ENCODE measurements around the gene PRR33.
"Not testable (repeated sequence)": the region's sequence is repeated elsewhere in the genome, so short reads cannot be mapped to it uniquely, and the experiment has no call there.

The PRR33 gene

DNA sequence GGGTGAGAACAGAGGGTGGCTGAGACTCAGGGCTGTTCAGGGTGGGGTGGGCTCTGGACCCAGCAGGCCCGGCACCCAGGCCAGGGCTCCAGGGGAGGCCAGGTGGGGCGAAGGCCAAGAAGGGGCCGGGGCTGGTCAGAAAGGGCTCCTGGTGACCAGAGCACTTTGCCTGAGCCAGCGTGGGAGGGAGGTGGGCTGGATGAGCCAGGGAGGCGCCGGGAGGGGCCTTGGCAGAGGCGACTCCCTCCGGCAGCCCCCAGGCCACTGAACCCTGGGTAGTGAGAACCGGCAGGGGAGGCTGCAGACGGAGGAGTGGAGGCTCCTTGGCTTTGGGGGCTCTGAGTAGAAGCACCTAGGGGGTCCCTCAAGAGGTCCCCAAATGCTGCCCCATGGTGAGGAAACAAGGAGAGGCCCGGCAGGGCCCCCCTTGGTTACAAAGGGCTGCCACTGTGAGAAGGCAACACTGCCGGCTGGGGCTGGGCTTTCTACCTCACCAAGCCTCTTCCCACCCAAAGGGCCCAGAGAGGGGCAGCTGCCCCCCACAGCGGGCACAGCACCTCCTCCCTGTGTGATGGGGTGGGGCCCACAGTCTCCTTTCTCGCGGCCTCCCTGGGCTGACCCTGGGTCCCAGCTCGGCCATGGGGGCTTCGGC, 17.1 kb downstream of the PRR33 start:
- DNase-seq: not testable (repeated sequence)

DNA sequence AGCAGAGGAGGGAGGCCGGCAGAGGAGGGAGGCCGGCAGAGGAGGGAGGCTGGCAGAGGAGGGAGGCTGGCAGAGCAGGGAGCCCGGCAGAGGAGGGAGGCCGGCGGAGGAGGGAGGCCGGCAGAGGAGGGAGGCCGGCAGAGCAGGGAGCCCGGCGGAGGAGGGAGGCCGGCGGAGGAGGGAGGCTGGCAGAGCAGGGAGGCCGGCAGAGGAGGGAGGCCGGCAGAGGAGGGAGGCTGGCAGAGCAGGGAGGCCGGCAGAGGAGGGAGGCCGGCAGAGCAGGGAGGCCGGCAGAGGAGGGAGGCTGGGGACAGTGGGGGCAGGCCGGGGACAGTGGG, 17.9 kb downstream of the PRR33 start:
- not testable (repeated sequence) for DNase-seq

DNA sequence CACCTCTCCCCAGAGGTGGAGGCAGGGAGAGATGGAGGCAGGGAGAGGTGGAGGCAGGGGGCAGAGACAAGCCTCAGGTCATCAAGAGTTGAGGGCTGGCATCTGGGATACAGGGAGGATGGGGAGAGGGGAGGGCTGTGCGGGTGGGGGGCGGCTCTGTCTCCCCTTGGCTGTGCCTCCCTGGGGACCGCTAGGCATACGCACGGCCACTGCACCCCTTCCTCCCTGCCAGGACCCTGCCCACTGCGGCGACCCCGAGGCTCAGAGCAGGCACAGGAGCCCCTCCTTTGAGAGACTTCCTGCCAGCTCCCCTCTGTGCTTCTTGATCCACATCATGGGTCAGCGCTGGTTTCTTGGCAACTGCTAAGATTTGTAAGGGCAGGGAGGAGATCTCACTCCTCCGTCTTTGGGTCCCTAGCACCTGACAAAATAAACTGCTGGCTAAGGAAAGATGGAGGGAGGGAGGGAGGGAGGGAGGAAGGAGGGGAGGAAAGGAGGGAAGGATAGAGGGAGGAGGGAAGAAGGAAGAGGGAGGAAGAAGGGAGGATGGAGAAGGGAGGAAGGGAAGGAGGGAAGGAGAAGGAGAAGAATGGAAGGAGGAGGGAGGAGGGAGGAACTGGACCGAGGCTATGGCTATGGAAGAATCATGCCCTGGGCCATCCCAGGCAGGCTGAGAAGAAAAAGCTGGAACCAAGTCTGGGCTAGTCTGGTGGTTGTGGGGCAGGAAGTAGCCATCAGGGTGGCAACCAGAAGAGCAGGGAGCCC, 18.5 kb downstream of the PRR33 start:
- DNase-seq: no peak

DNA sequence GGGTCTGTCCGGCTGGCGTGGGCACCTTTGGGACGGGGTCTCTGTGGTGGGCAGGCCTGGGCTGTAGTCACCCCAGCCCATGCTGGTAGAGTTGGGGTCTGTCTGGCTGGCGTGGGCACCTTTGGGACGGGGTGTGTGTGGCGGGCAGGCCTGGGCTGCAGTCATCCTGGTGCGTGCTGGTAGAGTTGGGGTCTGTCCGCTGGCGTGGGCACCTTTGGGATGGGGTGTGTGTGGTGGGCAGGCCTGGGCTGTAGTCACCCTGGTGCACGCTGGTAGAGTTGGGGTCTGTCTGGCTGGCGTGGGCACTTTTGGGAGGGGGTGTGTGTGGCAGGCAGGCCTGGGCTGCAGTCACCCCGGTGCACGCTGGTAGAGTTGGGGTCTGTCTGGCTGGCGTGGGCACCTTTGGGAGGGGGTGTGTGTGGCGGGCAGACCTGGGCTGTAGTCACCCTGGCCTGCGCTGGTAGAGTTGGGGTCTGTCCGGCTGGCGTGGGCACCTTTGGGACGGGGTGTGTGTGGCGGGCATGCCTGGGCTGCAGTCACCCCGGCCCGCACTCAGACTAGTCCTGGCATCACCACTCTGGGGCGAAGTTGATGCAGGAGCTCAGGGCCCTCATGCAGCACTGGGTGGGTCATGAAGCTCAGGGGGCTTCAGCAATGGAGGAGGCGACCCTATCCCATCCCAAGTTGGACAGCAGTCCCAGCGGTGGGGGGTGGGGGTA, 19.3 kb downstream of the PRR33 start:
- no peak for DNase-seq

DNA sequence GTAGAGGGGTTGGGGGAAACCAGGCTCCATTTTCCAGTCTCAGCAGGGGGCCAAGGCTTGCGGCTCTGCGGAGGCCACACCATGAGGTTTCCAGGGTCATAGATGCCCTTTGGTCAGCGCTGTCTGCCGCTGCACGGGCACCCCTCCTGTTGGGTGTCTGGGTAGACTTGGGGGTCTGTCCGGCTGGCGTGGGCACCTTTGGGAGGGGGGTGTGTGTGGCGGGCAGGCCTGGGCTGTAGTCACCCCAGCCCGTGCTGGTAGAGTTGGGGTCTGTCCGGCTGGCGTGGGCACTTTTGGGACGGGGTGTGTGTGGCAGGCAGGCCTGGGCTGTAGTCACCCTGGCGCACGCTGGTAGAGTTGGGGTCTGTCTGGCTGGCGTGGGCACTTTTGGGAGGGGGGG, 20.2 kb downstream of the PRR33 start:
- no peak for DNase-seq

DNA sequence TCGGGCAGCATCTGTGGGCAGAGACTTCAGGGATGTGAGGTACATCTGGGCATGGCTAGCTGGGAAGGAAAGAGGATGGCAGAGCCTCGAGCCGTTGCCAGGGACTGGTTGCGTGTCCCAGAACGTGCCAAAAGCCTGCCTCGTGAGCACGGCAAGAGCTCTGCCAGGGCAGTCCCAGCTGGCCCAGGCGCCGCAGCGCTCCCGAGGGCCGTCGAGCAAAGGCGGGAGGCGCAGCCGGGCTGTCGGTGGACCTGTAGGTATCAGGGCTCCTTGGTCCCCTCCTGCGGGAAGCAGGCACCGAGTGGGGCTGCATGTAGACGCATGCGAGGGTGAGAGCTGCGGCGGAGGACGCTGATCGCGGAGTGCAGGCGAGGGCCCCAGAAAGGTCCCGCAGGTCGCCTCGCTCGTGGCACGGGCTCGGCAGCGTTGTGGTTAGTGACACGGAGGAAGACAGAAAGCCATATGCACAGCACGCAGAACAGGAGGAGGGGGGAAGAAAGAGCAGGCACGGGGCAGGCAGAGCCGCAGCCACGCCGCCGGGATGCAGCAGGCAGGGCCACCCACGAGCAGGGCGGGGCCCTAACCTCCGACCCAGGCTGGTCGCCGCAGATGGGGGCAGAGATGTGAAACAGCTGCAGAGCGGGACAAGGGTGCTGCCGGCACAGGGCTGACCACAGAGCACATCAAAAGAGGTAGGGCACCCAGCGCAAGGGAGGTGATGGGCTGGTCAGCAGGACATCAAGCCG, 20.8 kb downstream of the PRR33 start:
- DNase-seq: peak; percentile 39

DNA sequence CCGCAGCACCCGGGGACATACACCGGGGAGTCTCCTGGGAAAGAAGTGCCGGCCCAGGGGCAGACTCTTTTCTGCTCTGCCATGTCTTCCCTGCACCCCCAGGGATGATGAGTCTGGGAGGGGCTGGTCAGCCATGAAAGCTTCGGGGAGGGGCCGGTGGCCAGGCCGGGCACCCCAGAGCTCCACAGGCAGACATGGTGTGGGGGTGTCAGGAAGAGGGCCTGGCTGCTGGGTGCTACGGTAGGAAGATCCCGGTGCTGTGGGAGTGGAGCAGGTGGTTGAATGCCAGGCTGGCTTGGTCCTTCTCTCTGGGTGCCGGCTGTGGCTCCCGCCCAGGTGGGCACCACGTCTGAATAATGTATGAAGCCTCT, 21.4 kb downstream of the PRR33 start:
- DNase-seq: no peak

DNA sequence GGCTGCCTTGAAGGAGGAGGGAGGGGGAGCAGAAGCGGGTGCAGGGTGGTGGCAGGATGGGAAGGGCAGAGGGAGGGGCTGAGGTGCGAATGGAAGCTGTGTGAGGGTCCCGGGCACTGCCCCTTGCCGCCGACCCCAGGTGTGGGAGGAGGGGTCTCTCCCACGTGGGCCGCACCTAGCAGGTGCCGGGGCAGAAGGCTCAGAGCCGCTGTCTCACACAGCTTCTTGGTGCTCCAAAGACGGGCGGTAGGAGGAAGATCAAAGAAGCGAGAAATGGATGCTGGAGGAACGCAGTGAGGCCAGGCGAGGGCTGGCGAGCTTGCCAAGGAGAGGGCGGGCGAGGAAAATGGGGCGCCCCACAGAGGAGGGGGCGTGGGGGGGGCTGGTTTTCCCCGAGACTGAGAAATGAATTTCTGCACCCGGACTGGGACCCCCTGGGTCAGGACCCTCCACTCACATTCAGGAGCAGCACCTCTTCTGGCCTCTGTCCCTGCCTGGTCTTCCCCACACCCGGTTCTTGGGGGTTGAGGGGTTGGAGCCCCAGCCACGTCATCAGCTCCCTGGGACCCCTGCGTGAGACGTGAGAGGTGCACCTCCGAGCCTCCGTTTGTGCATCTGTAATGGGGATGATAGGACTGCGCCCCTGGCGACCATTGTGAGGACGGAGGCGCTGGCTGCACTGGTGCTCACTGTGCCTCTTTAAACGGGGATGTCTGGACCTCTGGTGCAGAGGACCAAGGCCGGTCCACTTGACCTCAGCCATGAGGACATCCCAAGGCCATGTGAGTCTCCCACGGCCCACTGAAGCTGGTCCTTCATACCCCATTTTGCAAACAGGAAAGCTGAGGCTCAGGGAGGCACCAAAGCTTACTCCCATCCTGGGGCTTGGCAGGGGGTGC, 22.0 kb downstream of the PRR33 start:
- DNase-seq: peak; percentile 56

DNA sequence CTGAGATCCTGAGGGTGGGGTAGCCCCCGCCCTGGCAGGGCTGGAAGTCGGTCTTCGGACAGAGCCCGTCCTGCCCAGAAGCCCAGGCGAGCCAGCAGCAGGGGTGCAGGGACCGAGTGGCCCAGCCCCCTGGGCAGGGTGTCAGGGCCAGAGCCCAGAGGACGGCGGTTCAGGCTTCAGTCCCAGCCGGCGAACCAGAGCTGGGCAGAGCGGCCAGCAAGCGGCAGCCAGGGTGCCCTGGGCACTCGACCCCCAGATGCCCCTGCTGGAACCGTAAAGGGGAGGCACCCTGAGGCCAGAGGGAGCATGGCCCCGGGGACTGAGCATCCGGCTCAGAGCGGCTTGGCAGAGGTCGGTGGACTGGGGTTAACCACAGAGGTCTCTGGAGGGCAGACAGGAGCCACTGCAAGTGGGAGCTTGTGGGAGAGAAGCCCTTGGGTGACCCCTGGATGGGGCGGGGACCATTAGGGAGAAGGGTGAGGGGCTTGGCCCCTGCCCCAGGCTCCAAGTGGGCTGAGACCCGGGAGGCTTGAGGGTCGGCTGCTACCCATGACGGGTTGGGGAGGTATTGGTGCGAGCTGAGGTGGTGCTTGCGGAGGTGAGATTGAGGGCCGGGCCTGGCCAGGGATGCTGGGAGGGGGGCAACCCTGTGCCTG, 22.9 kb downstream of the PRR33 start:
- DNase-seq: no peak

DNA sequence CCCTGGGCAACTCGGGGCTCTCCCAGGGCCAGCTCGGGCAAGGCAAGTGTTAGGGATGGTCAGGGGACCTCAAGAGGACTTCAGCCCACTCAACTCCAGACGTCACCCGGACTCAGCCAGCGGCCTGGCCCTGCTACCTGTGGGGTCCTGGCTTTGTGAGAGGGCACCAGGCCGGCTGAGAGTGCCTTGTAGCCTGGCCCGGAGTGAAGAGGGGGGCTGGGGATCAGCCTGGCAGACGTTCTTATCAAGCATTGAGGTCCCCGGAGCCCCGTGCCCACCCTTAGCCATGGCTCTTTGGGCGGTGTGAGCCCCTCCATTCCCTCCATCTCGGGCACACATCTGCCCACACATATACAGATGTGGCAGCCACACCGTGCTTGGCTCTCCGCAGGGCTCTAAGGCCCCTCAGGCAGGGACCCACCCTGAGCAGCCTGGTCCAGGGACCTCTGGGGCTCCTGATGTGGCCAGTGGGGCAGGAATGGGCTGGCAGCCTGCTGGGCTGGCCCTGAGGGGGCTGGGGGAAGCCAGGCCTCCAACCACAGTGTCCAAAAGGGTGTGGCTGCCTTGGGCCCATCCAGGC, 23.5 kb downstream of the PRR33 start:
- DNase-seq: no peak

DNA sequence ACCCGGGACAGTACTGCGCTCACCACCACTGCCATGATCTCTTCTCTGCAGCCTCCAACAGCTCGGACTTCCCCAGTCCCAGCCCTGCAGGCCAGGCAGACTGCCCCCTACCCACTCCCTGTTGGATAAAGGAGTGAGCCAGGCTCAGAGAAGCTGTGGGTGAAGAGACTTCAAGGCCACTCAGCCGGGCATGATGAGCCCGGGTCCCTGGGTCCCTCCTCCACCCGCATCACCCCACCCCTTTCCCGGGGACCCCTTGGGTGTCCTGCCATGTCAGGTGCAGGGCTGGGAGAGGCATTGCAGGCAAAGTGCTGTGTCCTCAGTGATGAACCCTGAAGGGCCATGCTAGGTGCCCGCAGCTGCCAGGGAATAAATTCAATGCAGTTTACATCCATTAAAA, 24.3 kb downstream of the PRR33 start:
- no peak for DNase-seq

DNA sequence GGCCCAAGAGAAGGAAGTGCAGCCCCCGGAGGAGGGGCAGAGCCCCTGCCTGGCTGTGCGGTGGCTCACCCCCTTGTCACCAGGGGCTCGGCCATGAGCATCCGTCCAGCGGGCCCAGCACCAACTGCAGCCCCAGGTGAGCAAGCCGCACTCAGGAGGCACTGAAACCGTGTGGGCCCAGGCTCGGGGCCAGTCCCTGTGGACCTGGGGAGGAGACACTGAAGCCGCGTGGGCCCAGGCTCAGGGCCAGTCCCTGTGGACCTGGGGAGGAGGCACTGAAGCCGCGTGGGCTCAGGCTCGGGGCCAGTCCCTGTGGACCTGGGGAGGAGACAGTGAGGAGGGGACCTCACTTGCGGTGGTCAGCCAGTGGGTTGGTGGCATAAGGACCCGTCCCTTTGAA, 24.9 kb downstream of the PRR33 start:
- DNase-seq: no peak

DNA sequence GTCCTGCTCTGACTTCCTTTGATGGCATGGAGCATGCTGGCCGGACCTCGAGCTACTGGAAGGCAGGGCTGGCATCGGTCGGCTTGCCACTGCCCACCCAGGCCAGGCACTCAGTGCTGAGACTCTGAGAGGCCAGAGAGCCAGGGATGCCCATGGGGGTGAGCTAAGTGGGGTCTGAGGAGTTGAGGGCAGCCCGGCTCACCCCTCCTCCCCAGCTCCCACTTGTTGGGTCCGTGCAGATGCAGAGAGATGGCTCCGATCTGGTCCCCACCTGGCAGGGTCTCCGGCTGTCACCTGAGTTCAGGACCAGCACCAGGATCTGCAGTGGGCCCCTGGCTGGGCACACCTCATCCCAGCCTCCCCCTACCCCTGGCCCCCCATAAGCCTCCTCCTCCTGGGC, 25.5 kb downstream of the PRR33 start:
- DNase-seq: no peak

DNA sequence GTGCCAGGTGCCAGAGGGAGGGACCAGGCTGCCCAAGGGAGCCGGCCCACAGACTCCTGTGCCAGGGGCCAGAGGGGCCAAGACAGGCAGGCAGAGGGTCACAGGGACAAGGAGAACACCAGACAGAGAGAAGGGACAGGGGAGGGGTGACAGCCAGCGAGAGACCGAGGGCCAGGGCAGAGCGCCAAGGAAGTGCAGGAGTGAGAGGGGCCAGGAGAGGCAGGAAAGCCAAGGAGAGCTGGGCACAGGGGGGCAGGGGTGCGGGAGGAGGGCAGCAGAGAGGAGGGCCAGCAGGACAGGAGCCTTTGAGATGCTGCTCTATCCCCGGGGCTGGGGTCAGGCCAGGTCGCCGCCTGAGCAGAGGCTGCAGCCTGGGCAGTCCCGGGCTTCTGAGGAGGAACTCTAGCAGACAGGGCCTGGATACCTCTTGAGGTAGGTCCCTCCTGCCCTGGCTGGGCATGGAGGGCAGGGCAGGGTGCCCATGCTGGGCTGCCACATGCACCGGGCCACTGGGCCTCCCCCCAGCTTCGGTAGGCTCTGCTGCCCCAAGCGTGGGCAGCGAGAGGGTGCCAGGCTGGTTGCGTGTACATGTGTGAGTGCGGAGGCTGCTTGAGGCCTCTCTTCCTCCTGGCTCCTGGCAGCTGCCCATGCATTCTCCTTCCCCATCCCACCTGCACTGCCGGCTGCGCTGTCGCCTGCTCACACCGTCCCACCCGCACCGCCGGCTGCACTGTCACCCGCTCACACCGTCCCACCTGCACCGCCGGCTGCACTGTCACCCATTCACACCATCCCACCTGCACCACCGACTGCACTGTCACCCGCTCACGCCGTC, 26.6 kb downstream of the PRR33 start:
- peak; percentile 35 for DNase-seq

DNA sequence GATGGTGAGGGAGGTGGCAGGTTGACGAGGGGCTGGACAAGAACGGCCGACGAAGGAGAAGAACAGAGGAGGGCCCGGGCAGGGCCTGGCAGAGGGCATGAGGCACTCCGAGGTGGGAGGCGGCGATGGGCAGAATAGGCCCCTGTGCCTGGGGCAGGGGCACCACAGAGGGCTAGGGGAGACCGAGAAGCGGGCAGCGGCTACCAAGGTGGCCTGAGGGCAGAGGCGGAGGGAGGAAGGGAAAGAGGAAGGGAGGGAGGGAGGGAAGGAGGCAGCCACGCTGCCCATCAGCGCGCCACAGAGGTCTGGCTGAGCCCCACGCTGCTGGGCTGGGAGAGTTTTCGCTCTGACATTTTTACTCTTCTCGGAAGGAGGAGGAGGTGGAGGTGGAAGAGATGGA, 27.5 kb downstream of the PRR33 start:
- no peak for DNase-seq

DNA sequence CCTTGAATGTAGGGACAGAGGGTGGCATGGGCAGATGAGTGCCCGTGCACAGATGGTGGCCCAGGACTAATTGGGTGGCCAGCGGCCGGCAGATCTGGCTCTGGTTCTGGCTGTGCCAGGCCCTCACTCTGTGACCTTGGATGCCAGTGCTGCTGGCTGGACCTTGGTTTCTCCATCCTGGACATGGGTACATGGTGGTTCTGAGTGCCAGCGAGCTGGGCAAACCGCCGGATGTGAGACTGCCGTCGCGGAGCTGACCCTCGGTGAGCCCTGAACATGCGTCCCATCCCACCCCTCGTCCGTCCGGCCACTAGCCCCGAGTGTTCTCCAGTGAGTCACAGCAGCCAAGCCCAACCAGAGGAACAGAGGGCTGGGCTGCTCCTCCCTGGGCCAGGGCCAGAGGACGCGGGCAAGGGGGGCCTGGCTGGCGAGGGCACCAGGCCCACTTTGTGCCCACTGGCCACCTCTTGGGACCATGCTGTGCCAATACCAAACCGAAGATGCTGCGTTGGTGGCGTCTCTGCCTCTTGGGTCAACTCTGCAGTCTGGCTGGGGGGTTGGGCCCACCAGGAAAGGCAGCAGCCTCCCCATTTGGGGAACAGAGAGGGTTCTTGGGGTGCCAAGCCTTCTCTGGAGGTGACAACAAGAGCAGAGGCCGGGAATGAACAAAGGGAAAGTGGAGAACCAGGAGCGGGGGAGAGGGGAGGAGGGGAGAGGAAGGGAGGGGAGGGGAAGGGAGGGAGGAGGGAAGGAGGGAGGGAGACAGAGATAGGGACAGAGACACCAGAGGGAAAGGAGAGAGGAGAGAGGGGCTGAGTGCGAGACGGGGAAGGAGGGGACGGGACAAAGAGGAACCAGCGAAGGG, 28.1 kb downstream of the PRR33 start:
- DNase-seq: peak; percentile 84

DNA sequence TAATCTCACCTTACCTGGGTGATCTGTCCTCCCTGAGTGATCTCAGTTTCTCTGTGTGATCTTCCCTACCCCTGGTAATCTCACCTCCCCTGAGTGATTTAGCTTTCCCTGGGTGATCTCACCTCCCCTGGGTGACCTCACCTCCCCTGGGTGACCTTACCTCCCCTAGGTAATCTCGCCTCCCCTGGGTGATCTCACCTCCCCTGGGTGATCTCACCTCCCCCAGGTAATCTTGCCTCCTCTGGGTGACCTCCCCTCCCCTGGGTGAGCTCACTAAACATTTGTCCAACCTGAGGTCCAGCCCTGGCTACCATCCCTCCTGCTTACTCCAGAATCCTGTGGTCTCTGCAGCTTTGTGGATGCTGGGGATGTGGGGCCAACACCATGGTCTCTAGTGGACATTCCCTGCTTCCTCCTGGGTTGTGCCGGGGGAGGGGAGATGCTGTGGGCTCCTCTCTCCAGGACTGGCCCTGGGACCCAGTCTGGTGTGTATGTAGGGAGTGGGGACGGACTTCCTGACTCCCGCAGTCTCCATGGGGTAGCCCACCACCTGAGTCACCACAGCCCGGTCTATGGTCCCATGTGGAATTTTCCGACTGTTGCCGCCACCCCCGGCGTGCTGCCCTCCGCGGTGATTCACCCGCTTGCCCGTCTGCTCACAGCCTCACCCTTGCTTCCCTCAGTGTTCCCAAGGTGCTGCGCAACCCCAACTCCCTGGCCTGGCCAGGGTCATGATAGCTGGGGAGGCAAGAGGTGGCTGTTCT, 28.9 kb downstream of the PRR33 start:
- no peak for DNase-seq

Data from DMS53 (cell line).